ENCODE results near the gene REXO1.

The REXO1 gene

DNA sequence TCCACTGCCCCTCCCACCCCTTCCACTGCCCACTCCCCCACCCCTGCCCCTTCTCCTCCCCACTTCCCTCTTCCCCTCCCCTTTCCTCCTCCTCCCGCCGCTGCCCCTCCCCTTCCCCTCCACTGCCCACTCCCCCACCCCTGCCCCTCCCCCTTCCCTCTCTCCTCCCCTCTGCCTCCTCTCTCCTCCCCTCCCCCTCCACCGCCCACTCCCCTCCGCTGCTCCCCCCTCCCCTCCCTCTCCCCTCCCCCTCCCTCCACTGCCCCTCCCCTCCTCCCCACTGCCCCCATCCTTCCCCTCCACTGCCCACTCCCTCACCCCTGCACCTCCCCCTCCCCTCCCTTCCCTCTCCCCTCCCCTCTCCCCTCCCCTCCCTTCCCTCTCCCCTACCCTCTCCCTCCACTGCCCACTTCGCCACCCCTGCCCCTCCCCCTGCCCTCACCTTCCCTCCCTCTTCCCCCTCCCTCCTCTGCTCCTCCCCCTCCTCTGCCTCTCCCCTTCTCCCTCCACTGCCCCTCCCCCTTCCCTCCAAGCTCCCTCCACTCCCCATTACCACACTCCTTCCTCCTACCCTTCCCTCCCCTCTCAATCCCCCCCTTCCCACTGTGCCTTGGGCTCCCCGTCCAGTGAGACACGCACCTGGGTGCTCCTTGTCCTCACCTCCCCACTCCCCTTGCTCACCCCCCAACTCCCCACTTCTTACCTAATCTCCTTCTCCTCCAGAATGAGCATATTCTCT lies 58.1 kb downstream of the REXO1 start:
- DNase-seq (ENCODE audit: low spot score) = no peak

DNA sequence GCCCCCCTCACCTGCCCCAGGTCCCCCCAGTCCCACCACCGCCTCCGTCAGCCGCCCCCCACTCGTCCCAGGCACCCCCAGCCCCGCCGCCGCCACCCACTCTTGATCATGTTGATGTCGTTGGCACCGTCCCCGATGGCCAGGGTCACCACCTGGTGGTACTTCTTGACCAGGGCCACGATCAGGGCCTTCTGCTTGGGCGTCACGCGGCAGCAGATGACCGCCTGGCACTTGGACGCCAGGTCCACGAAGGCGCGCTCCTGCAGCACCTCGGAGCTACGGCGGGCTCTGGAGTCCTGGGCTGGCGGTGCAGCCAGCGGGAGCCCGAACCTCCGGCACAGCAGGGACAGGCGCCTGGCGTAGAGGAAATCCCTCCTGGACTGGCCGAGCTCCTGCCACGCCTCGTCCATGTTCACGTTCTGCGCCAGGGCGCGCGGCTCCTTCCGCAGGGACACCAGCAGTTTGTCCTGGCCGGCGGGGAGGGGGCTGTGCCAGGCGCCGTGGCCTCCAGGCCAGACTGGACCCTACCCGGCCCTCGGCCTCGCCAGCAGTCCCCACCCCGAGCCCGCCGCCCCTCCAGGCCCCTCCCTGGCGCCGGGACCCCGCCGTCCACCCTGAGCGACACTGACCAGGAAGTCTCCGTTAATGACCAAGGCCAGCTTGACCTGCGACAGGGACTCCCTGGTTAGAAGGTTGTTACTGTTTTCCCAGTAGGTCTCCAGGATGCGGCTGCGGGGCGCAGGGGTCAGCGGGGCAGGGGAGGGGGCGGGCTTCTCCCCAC lies 58.8 kb downstream of the REXO1 start:
- no peak for DNase-seq (ENCODE audit: low spot score)

DNA sequence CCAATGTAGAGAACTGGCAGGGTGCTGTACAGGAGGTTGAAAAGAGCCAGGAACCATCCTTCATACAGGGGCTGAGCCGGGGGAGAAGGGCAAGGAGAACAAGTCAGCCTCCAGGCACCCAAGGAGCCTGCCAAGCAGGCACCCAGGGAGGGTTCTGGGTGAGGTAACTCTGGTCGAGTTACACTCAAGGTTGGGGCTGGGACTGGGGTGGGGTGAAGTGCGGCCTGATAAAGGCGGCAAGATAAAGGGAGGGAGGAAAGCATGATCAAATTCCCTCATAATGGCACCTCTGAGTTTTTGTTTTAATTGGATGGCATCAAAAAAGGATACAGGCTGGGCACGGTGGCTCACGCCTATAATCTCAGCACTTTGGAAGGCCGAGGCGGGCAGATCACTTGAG lies 61.2 kb downstream of the REXO1 start:
- DNase-seq (ENCODE audit: low spot score) = no peak

DNA sequence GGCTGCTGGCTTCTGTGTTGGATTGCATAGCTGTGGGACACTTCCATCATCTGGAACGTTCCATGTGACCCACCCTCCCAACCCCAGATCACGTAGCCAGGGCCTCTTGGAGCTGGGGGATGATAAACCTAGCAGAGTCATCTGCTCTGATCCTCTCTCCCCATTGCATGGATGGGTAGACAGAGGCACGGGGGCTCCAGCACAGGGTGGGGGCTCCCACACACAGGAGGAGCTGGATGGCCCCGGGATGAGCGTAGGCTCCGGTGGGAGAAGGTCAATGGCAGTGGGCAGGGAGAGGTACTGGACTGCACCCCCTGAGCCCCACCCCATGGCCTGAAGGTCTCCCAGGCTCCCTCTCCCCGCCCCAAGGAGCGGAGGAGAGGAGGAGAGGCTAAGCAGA lies 61.6 kb downstream of the REXO1 start:
- DNase-seq (ENCODE audit: low spot score) = no peak

DNA sequence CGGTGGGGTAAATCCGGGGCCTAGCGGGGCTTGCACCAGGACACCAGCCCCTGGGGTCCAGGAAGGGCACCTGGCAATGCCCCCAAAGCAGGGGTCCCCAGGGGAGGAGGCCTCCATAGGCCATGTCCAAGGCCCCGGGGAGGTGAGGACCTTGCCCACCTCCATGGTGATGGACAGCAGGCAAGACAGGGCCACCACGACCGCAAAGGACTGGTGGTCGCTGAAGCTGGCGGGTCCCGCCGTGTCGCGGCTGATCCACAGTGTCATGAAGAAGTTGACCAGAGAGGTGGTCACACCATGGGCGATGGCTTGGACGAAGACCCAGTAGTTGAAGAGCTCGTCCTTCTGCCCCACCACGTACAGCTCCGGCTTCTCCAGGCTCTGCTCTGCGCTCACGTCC lies 63.0 kb downstream of the REXO1 start:
- no peak for DNase-seq (ENCODE audit: low spot score)

GRCh38 chr19:1783874-1784273 lies 64.4 kb downstream of the REXO1 start:
- no peak for DNase-seq (ENCODE audit: low spot score)

- no peak for DNase-seq (ENCODE audit: low spot score)
Measured at GRCh38 chr19:1783354-1783753, 64.9 kb downstream of the REXO1 start.

GRCh38 chr19:1782521-1782920 lies 65.8 kb downstream of the REXO1 start:
- DNase-seq (ENCODE audit: low spot score) = no peak

- DNase-seq (ENCODE audit: low spot score) = peak; percentile 62
Measured at GRCh38 chr19:1780272-1780958, 67.9 kb downstream of the REXO1 start.

- DNase-seq (ENCODE audit: low spot score) = no peak
Measured at GRCh38 chr19:1779574-1779973, 68.7 kb downstream of the REXO1 start.

GRCh38 chr19:1777149-1777548 lies 71.1 kb downstream of the REXO1 start:
- DNase-seq (ENCODE audit: low spot score) = no peak

DNA sequence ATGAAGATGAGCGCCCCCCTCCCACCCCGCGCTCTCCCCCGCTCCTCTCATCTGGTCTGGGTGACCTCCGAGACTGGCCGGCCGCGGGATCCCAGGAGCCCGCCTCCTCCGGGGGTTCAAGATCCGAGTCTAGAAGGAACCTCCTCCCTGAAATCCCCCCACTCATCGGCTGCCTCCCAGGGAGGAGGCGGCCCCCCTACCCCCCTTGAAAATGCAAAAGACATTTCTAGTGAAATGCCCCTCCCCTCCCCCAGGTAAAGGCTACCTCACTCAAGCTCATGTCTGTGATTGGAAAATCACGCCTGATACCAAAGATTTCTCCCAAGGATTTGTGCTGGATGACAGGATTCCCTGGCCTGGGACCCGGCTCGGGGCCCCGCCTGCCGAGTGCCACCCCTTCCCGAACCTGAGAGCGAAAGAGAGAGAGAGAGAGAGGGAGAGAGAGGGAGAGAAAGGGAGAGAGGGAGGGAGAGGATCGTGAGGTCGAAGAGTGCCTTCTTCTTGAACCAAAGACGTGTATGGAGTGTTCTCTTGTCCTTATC lies 71.6 kb downstream of the REXO1 start:
- no peak for DNase-seq (ENCODE audit: low spot score)

- DNase-seq (ENCODE audit: low spot score) = no peak
Measured at GRCh38 chr19:1775951-1776605, 72.2 kb downstream of the REXO1 start.

DNA sequence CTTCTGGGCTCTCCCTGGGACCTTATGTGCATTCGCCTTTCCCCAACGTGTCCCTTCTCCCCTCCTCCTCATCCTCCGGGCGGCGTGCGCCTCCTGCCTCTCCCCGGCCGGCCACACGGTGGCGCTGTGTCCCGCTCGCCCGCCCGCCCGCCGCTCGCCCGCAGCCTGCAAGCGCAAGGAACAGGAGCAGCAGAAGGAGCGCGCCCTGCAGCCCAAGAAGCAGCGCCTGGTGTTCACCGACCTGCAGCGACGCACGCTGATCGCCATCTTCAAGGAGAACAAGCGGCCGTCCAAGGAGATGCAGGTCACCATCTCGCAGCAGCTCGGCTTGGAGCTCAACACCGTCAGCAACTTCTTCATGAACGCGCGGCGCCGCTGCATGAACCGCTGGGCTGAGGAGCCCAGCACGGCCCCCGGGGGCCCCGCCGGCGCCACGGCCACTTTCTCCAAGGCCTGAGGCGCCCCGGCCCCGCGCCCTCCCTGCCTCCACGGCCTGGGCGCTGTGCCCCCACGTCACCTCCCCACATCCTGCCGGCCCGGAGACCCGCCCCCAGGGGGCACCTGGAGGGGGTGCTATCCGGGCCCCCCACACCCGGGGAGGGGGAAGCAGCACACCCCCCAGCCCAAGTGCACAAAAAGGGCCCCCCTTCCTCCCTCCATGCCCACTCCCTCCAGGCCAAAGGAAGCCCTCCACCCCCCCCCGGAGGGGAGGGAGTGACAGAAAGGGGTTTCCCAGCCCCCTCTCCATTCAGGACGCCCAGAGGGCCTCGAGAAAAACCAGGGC lies 73.1 kb downstream of the REXO1 start:
- DNase-seq (ENCODE audit: low spot score) = peak; percentile 57

GRCh38 chr19:1773184-1773583 lies 75.1 kb downstream of the REXO1 start:
- DNase-seq (ENCODE audit: low spot score) = no peak

DNA sequence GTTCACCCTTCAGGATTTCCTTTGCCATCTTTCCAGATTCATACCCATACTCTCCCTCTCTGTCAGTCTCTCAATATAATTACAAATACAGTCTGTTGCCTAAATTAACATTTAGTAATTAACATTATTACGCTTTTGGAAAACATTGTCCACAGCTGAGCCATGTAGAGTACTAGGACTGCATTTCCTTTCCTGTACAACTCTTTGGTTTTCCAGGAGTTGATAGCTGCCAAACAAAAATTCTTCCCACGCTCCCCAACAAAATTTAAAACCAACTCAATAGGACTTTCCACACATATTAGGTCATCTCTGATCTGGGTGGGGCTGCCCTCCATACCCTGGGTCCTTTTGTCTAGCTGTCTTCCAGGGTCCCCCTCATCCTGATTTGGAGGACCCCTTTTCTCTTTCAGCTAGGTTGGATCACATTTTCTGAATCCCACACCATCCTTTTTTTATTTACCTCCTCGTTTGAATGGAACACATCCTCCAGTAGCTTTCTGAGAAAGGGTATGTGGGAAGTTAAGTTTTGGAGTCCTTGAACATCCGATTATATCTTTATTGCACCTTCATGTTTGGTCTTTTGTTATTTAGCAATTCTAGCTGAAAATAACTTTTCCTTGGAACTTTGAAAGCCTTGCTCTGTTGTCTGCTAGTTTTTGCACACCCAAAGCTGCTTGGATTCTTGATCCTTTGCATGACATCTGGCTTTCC lies 77.3 kb downstream of the REXO1 start:
- no peak for DNase-seq (ENCODE audit: low spot score)

- no peak for DNase-seq (ENCODE audit: low spot score)
Measured at GRCh38 chr19:1769645-1769985, 78.7 kb downstream of the REXO1 start.

GRCh38 chr19:1768918-1769644 lies 79.2 kb downstream of the REXO1 start:
- no peak for DNase-seq (ENCODE audit: low spot score)

DNA sequence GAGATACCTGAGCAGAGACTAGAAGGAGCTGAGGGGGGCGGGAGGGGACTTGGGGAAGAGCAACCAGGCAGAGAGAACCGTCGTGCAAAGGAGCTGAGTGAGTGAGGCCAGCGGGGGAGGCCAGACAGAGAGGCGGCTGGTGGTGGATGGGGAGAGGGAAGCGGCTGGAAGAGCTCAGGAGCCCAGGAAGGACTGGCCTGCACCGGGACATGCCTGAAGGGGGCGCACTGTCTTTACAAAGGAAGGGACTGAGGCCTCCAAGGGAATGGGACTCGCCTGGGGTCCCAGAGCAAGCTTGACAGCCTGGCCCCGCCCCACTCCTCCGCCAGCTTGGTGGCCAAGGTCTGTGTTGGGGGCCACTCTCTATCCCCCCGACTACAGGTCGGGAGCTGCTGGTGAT lies 80.0 kb downstream of the REXO1 start:
- peak; percentile 51 for DNase-seq (ENCODE audit: low spot score)

DNA sequence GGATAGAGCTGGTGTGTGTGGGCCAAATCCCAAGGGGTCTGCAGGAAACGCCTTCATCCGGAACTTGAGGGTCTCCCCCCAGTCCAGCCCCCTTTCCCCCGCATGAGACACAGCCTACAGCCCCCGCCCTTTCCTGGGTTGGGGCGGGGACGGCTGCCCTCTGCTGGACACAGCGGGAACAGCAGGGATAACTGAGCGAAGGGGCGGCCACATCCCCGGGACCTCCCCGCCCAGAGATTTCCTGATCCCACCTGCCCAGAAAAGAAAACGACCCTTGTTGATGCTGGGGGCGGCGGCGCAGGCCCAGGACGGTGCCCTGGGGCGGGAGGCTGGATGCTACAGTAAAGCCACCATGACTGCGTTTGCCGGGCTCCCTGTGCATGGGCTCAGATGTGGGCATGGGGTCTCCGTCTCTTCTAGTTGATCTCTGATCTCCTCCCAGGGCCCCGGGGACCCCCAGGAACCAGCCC lies 80.8 kb downstream of the REXO1 start:
- DNase-seq (ENCODE audit: low spot score) = peak; percentile 89
